Panc1 (cell line): ENCODE results near the gene GMPR2.

Experiments used
- CTCF ChIP-seq: fragments of 450-650 bp; IDR thresholded peaks from 2 replicates; pipeline ENCODE4 v1.5.1; 2017; ENCODE audit warnings: mild to moderate bottlenecking
- POLR2AphosphoS5 ChIP-seq: IDR thresholded peaks from 2 replicates; pipeline ENCODE4 v1.6.1; 2012; ENCODE audit warnings: mild to moderate bottlenecking, low read depth, low read length, moderate library complexity
- REST ChIP-seq, 2 experiments: IDR thresholded peaks; 2 replicates each; pipeline ENCODE4 v1.6.1; 2011 to 2012; ENCODE audit warnings: low read depth in 2 of 2, control low read depth in 1 of 2, low read length in 1 of 2, mild to moderate bottlenecking in 1 of 2, moderate library complexity in 1 of 2; ENCODE audit not compliant: insufficient read depth in 1 of 2
- SIN3A ChIP-seq: IDR thresholded peaks from 2 replicates; pipeline ENCODE4 v1.6.1; 2012; ENCODE audit warnings: low read depth, mild to moderate bottlenecking, low read length, moderate library complexity, borderline replicate concordance; ENCODE audit not compliant: insufficient read depth
- TCF7L2 ChIP-seq: IDR thresholded peaks from 2 replicates; pipeline ENCODE4 v1.6.1; 2011; ENCODE audit warnings: mild to moderate bottlenecking, low read depth, low read length, inconsistent platforms

GRCh38 chr14:24215495-24216344, 17.0 kb upstream of the GMPR2 start, which contains the start of gene MDP1:
- TF ChIP-seq POLR2AphosphoS5 (peak; percentile 86), CTCF (peak; percentile 82), TCF7L2 (no peak), REST (IDR thresholded peaks at IDR 0.05; ENCODE audit: insufficient read depth in 1 of 2, low read depth in 2 of 2, low read length in 1 of 2) (no peak), SIN3A (no peak; the same call in 1 of the 2 replicates)
